Right lobe of liver (tissue), 6 donors: ENCODE results near the gene CDK4. TPM values are rescaled to one million over a fixed set of nuclear protein-coding genes. Genes with fewer than 3 reads are reported as not detected.

ENCODE experiments used
- ATAC-seq, 4 donors: fragments of 200-7000 bp; cut with Tn5 transposase; one replicate each; pipeline ENCODE4 v1.9.1; 2020; ENCODE audit warnings: mild to moderate bottlenecking in 4 of 4, moderate library complexity in 4 of 4
- DNase-seq, 3 donors: peaks; one replicate each; pipeline ENCODE4 v3.0.0-alpha.2; 2020
- H3K27ac ChIP-seq, 3 donors: fragments of 200-600 bp; one replicate each; pipeline ENCODE4 v1.8.0; 2022
- H3K27me3 ChIP-seq, 2 donors: fragments of 200-600 bp; one replicate each; pipeline ENCODE4 v1.8.0; 2022
- H3K36me3 ChIP-seq, 4 donors: fragments of 200-600 bp; sonication (generic) in 1 of 4; one replicate each; pipeline versions ENCODE4 v1.5.1 to v1.8.0; 2017 to 2022; ENCODE audit warnings: control low read depth in 1 of 4
- H3K4me1 ChIP-seq, 4 donors: fragments of 200-600 bp; sonication (generic) in 1 of 4; one replicate each; pipeline versions ENCODE4 v1.5.1 to v1.8.0; 2017 to 2022; ENCODE audit warnings: control low read depth in 1 of 4
- H3K4me3 ChIP-seq, 3 donors: fragments of 200-600 bp; one replicate each; pipeline ENCODE4 v1.8.0; 2022
- H3K9me3 ChIP-seq, 4 donors: fragments of 200-600 bp; sonication (generic) in 1 of 4; one replicate each; pipeline versions ENCODE4 v1.5.1 to v1.8.0; 2017 to 2022; ENCODE audit warnings: control low read depth in 1 of 4
- POLR2A ChIP-seq: fragments of 450-650 bp; IDR thresholded peaks from one replicate; pipeline ENCODE4 v1.6.1; 2017; ENCODE audit warnings: antibody characterized with exemption, mild to moderate bottlenecking
- WGBS: methylation state at CpG from one replicate; pipeline ENCODE4 v1.1.6; 2018; ENCODE audit warnings: low coverage, low lambda C conversion rate; ENCODE audit not compliant: insufficient coverage; ENCODE audit errors: missing lambda C conversion rate; 5-methylcytosine and 5-hydroxymethylcytosine counted together
- intact Hi-C, 2 donors: fragments of 100-400 bp; cut with DNase I; formaldehyde crosslinking; loops; one replicate each; pipeline versions ENCODE4 v1.11.2 to v1.14.1; 2022
- total RNA-seq, 6 experiments: library from RNA; depleted of rRNA in 2 of 6; stranded (reverse); fragments of >200 nt in 2 of 6; fragmentation: NEBNext Ultra II Directional in 3 of 6; extraction: Animal tissue kit (Norgen Biotek cat#: 25700) in 3 of 6; gene quantifications; one replicate each; pipeline versions ENCODE4 v1.1.0 to v1.2.4, GENCODE V29; 2016 to 2023
- TF ChIP-seq, protein P1 (sequence below), 4 donors: fragments of 200-600 bp in 3 of 4; fragments of 450-650 bp in 1 of 4; IDR thresholded peaks; one replicate each; pipeline versions ENCODE4 v1.5.1 to v1.8.0; 2016 to 2022; ENCODE audit warnings: antibody characterized with exemption in 4 of 4, mild to moderate bottlenecking in 2 of 4
- donor health status: DM: no; HTN: yes; CAD: no.
- donor health status: DM: no; HTN: no; CAD: no.
- donor health status: DM: no; HTN: no; CAD: no.
- donor health status: DM: no; HTN: yes; CAD: no.
- donor health status: DM: no; HTN: yes; CAD: no.

Gene CDK4
- total RNA-seq, 6 experiments from 2014 or later = 23.3 to 47.3 (median 31.8) TPM

DNA sequence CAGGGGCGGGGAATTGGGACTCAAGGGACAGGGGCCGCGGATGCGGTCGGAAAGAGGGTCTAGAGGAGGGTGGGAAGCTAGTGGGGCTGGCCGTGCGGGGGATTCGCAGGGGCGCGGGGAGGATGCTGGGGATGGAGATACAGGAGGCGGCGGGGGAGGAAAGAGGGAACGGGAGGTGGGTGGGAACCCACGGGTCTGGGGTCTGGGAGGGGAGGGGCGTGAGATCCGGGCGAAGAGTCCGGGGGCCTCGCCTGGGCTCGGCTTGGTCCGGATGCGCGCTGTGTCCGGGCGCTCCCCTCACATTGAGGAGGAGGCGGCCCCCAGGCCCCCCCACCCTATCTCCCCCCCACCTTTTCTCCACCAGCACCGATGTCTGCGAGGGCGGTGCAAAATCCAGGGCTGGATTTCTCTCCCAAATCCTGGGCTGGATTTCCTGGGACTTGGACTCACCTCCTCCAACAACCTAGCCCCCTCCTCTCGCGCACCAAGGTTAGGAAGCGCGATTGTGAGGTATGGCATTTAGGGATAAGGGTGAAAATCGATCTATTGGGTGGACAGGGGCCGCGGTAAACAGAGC, 13.4 kb downstream of the CDK4 start, which contains the start of gene AGAP2:
AGAP2 (minus strand) TSS at position 82 of the 577 bp plus-strand sequence. CDS start 496 bp downstream, outside the sequence.
- ATAC-seq = no peak
- no peak within 1 kb of the TSS for H3K27ac ChIP-seq
- H3K4me3 ChIP-seq = peak within 1 kb of the TSS; percentile 5 to 21 (median 14)
- peaks cover 0 to 26% of the 10 kb centered on the region in 2 donors for H3K27me3 ChIP-seq
- WGBS = 15% methylated on average over 31 of the region's 36 CpGs
- TF ChIP-seq, protein P1, sequence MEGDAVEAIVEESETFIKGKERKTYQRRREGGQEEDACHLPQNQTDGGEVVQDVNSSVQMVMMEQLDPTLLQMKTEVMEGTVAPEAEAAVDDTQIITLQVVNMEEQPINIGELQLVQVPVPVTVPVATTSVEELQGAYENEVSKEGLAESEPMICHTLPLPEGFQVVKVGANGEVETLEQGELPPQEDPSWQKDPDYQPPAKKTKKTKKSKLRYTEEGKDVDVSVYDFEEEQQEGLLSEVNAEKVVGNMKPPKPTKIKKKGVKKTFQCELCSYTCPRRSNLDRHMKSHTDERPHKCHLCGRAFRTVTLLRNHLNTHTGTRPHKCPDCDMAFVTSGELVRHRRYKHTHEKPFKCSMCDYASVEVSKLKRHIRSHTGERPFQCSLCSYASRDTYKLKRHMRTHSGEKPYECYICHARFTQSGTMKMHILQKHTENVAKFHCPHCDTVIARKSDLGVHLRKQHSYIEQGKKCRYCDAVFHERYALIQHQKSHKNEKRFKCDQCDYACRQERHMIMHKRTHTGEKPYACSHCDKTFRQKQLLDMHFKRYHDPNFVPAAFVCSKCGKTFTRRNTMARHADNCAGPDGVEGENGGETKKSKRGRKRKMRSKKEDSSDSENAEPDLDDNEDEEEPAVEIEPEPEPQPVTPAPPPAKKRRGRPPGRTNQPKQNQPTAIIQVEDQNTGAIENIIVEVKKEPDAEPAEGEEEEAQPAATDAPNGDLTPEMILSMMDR (IDR thresholded peaks at IDR 0.05) = no peak
- TF ChIP-seq POLR2A = no peak
- intact Hi-C loops = no loop called here
- peak in 1 of 3 donors; percentile 52 for DNase-seq
- no peaks in the 10 kb centered on the region for H3K36me3 ChIP-seq
- H3K4me1 ChIP-seq = peaks cover 0 to 18% (median 6%) of the 10 kb centered on the region in 4 donors
- no peaks in the 10 kb centered on the region for H3K9me3 ChIP-seq

- Histone ChIP-seq H3K27me3 (peaks cover 0 to 26% of the 10 kb centered on the region in 2 donors), H3K27ac (no peak overlapping the region), H3K36me3 (no peaks in the 10 kb centered on the region), H3K4me1 (peaks cover 0 to 18% (median 6%) of the 10 kb centered on the region in 4 donors), H3K4me3 (peak overlapping the region; percentile 5 to 21 (median 14)), H3K9me3 (no peaks in the 10 kb centered on the region)
- ATAC-seq (peak in 1 of 4 donors; percentile 10), DNase-seq (peak in 1 of 3 donors; percentile 57)
- TF ChIP-seq, protein P1 (IDR thresholded peaks at IDR 0.05) = peak in 2 of 4 donors; percentile 17 to 31
- TF ChIP-seq POLR2A = no peak
- 42% methylated on average over 6 of the region's 110 CpGs for WGBS
- intact Hi-C loops = no loop called here
Observed at GRCh38 chr12:57737467-57738460, 14.3 kb downstream of the CDK4 start.

GRCh38 chr12:57736741-57737466, 15.2 kb downstream of the CDK4 start:
- DNase-seq (peak in 1 of 3 donors; percentile 52), ATAC-seq (no peak)
- 39% methylated on average over 5 of the region's 31 CpGs for WGBS
- Histone ChIP-seq H3K4me3 (peak overlapping the region in 1 of 3 donors; percentile 14), H3K27me3 (peaks cover 0 to 26% of the 10 kb centered on the region in 2 donors), H3K9me3 (no peaks in the 10 kb centered on the region), H3K4me1 (peaks cover 0 to 18% (median 6%) of the 10 kb centered on the region in 4 donors), H3K27ac (no peak overlapping the region), H3K36me3 (no peaks in the 10 kb centered on the region)
- TF ChIP-seq, protein P1 (IDR thresholded peaks at IDR 0.05) = no peak
- TF ChIP-seq POLR2A = no peak
- intact Hi-C loops = no loop called here
